Natural killer cell (primary cell): ENCODE measurements around the gene SDC3. TPM values are rescaled to one million over a fixed set of nuclear protein-coding genes. Genes with fewer than 3 reads are reported as not detected.

ENCODE experiments used
- ATAC-seq, 3 donors: fragments of 150-1000 bp in 2 of 3; fragments of 200-7000 bp in 1 of 3; cut with Tn5 transposase; 1 replicate in 1 of 3; 2 replicates in 2 of 3; pipeline ENCODE4 v1.10.0; 2021; ENCODE audit warnings: mild to moderate bottlenecking in 2 of 3, moderate library complexity in 2 of 3
- DNase-seq, 2 donors: peaks; one replicate each; pipeline versions ENCODE4 v3.0.0 to v3.0.0-alpha.2; 2013 to 2021; ENCODE audit warnings: mixed read lengths in 1 of 2
- H3K27ac ChIP-seq: one replicate; pipeline ENCODE4 v1.5.1; 2013; ENCODE audit warnings: mild to moderate bottlenecking, low read length
- H3K27me3 ChIP-seq: one replicate; pipeline ENCODE4 v1.6.1; 2013; ENCODE audit warnings: low read length; ENCODE audit not compliant: control insufficient read depth, insufficient read depth
- H3K36me3 ChIP-seq: one replicate; pipeline ENCODE4 v1.6.1; 2013; ENCODE audit warnings: low read length; ENCODE audit not compliant: control insufficient read depth, insufficient read depth
- H3K4me1 ChIP-seq: one replicate; pipeline ENCODE4 v1.6.1; 2013; ENCODE audit warnings: low read length; ENCODE audit not compliant: control insufficient read depth, insufficient read depth
- H3K4me3 ChIP-seq: one replicate; pipeline ENCODE4 v1.5.1; 2013; ENCODE audit warnings: low read length
- H3K9me3 ChIP-seq: one replicate; pipeline ENCODE4 v1.6.1; 2013; ENCODE audit warnings: low read length; ENCODE audit not compliant: control insufficient read depth, insufficient read depth
- H3K27ac Mint-ChIP-seq, 2 donors: one replicate each; pipeline ENCODE4 v1.8.0; 2022; ENCODE audit warnings: mild to moderate bottlenecking in 2 of 2, mixed read lengths in 2 of 2, moderate library complexity in 1 of 2
- H3K27me3 Mint-ChIP-seq, 2 donors: one replicate each; pipeline ENCODE4 v1.8.0; 2022; ENCODE audit warnings: low read depth in 2 of 2, mixed read lengths in 2 of 2
- H3K36me3 Mint-ChIP-seq: one replicate; pipeline ENCODE4 v1.8.0; 2022; ENCODE audit warnings: mixed read lengths
- H3K4me1 Mint-ChIP-seq, 2 donors: one replicate each; pipeline ENCODE4 v1.8.0; 2022; ENCODE audit warnings: mixed read lengths in 2 of 2
- H3K4me3 Mint-ChIP-seq: one replicate; pipeline ENCODE4 v1.8.0; 2022; ENCODE audit warnings: mild to moderate bottlenecking, moderate library complexity, mixed read lengths
- H3K9me3 Mint-ChIP-seq, 2 donors: one replicate each; pipeline ENCODE4 v1.8.0; 2022; ENCODE audit warnings: mixed read lengths in 2 of 2
- WGBS: methylation state at CpG from one replicate; pipeline ENCODE4 v1.1.7; 2013; ENCODE audit warnings: missing lambda C conversion rate; ENCODE audit not compliant: insufficient coverage; 5-methylcytosine and 5-hydroxymethylcytosine counted together
- intact Hi-C: fragments of 100-400 bp; cut with micrococcal nuclease; formaldehyde crosslinking; loops from one replicate; pipeline ENCODE4 v1.14.2; 2022
- total RNA-seq, 4 donors: library from RNA; stranded (reverse); fragments of 120-200 nt in 1 of 4; gene quantifications; one replicate each; pipeline versions ENCODE4 v1.2.3 to v1.2.4, GENCODE V29; 2013 to 2022
- TF ChIP-seq, protein P1 (sequence below): fragments of 200-600 bp; IDR thresholded peaks from one replicate; pipeline ENCODE4 v1.8.0; 2022; ENCODE audit warnings: antibody characterized with exemption

The SDC3 gene
- total RNA-seq, 3 donors from 2014 or later (not counting 1 experiment from before 2014, with no cell fraction given) = 0.33 to 0.63 TPM; not detected in 1

- no peaks in the 10 kb centered on the region for H3K9me3 ChIP-seq
- H3K36me3 Mint-ChIP-seq = peaks cover 12% of the 10 kb centered on the region
- H3K4me1 ChIP-seq = peaks cover 13% of the 10 kb centered on the region
- DNase-seq (peak; percentile 54 to 69), ATAC-seq (peak; percentile 93 to 94 (median 94))
- H3K9me3 Mint-ChIP-seq = no peaks in the 10 kb centered on the region
- H3K27me3 ChIP-seq = no peaks in the 10 kb centered on the region
- H3K4me3 ChIP-seq = no peak overlapping the region
- WGBS = 45% methylated on average over 6 of the region's 6 CpGs
- peaks cover 17 to 20% of the 10 kb centered on the region in 2 donors for H3K4me1 Mint-ChIP-seq
- H3K27ac ChIP-seq = peak overlapping the region; percentile 50
- peaks cover 22% of the 10 kb centered on the region for H3K36me3 ChIP-seq
- no peaks in the 10 kb centered on the region for H3K27me3 Mint-ChIP-seq
- no peak overlapping the region for H3K4me3 Mint-ChIP-seq
- intact Hi-C loops = loop anchor here (1.0 to 10.0 kb wide), 3 partner anchors 65 to 210 kb away; no protein-coding TSS in a partner anchor
- H3K27ac Mint-ChIP-seq = peak overlapping the region; percentile 75 to 87
- TF ChIP-seq, protein P1, sequence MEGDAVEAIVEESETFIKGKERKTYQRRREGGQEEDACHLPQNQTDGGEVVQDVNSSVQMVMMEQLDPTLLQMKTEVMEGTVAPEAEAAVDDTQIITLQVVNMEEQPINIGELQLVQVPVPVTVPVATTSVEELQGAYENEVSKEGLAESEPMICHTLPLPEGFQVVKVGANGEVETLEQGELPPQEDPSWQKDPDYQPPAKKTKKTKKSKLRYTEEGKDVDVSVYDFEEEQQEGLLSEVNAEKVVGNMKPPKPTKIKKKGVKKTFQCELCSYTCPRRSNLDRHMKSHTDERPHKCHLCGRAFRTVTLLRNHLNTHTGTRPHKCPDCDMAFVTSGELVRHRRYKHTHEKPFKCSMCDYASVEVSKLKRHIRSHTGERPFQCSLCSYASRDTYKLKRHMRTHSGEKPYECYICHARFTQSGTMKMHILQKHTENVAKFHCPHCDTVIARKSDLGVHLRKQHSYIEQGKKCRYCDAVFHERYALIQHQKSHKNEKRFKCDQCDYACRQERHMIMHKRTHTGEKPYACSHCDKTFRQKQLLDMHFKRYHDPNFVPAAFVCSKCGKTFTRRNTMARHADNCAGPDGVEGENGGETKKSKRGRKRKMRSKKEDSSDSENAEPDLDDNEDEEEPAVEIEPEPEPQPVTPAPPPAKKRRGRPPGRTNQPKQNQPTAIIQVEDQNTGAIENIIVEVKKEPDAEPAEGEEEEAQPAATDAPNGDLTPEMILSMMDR = peak; percentile 84
These were observed 20.8 kb upstream of the SDC3 start for GRCh38 chr1:30929135-30929889.

DNA sequence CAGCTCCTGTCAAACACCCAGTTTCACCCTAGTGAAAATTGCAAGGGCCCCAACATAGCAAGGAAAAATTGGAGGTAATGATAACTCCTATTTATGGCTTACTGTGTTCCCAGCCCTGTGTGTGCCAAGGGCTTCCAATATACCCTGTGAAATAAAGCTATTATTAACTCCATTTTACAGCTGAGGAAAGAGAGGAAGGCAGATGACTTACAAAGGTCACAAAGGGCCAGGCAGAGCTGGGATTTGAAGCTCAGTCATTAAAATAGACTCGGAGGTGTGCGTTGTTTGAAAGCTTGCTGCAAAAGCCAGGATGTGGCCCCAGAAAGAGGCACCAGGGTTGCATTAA, 20.2 kb upstream of the SDC3 start:
- H3K27ac Mint-ChIP-seq = peak overlapping the region; percentile 75 to 87
- H3K9me3 Mint-ChIP-seq = no peaks in the 10 kb centered on the region
- H3K36me3 Mint-ChIP-seq = peaks cover 7% of the 10 kb centered on the region
- H3K4me1 Mint-ChIP-seq = peaks cover 13 to 20% of the 10 kb centered on the region in 2 donors
- DNase-seq (no peak), ATAC-seq (no peak)
- intact Hi-C loops = loop anchor here (1.0 to 10.0 kb wide), 3 partner anchors 64 to 209 kb away; no protein-coding TSS in a partner anchor
- Histone ChIP-seq H3K27ac (peak overlapping the region; percentile 50), H3K4me1 (peaks cover 13% of the 10 kb centered on the region), H3K4me3 (no peak overlapping the region), H3K9me3 (no peaks in the 10 kb centered on the region), H3K27me3 (no peaks in the 10 kb centered on the region), H3K36me3 (peaks cover 17% of the 10 kb centered on the region)
- TF ChIP-seq, protein P1 = no peak
- no peak overlapping the region for H3K4me3 Mint-ChIP-seq
- WGBS = 55% methylated on average over 2 of the region's 2 CpGs
- H3K27me3 Mint-ChIP-seq = no peaks in the 10 kb centered on the region

- TF ChIP-seq, protein P1 = no peak
- no peak for DNase-seq
- peaks cover 5% of the 10 kb centered on the region for H3K36me3 Mint-ChIP-seq
- Histone ChIP-seq H3K27ac (no peak overlapping the region), H3K27me3 (no peaks in the 10 kb centered on the region), H3K9me3 (no peaks in the 10 kb centered on the region), H3K4me1 (peaks cover 13% of the 10 kb centered on the region), H3K4me3 (no peak overlapping the region), H3K36me3 (peaks cover 11% of the 10 kb centered on the region)
- H3K9me3 Mint-ChIP-seq = no peaks in the 10 kb centered on the region
- H3K4me1 Mint-ChIP-seq = peaks cover 13 to 20% of the 10 kb centered on the region in 2 donors
- H3K27me3 Mint-ChIP-seq = no peaks in the 10 kb centered on the region
- H3K27ac Mint-ChIP-seq = peak overlapping the region; percentile 75 to 87
- H3K4me3 Mint-ChIP-seq = no peak overlapping the region
- intact Hi-C loops = loop anchor here (10.0 kb wide), 1 partner anchor 63 kb away; no protein-coding TSS in a partner anchor
- ATAC-seq = no peak
- WGBS = 94% methylated on average over 6 of the region's 7 CpGs
These were observed 19.6 kb upstream of the SDC3 start for GRCh38 chr1:30928171-30928570.
